GM19193 (cell line): ENCODE results near the gene CCNT1.

Experiments
- POLR2A ChIP-seq: IDR thresholded peaks from 4 replicates; pipeline ENCODE4 v1.6.1; 2011; ENCODE audit not compliant: insufficient read depth, insufficient read length; ENCODE audit errors: extremely low read depth

CCNT1 gene

GRCh38 chr12:48671231-48671856 is 45.2 kb downstream of the CCNT1 start:
- no peak for TF ChIP-seq POLR2A

- no peak for TF ChIP-seq POLR2A
Measured at GRCh38 chr12:48668996-48669395, 47.5 kb downstream of the CCNT1 start.

- no peak for TF ChIP-seq POLR2A
Measured at GRCh38 chr12:48659863-48660262, 56.6 kb downstream of the CCNT1 start.

GRCh38 chr12:48651681-48652080 is 64.8 kb downstream of the CCNT1 start:
- no peak for TF ChIP-seq POLR2A

GRCh38 chr12:48643011-48643410 is 73.5 kb downstream of the CCNT1 start:
- TF ChIP-seq POLR2A = no peak

- TF ChIP-seq POLR2A = no peak
Measured at GRCh38 chr12:48640854-48641253, 75.7 kb downstream of the CCNT1 start.

- TF ChIP-seq POLR2A = no peak
Measured at GRCh38 chr12:48640428-48640827, 76.1 kb downstream of the CCNT1 start.
